GM12874 (cell line): ENCODE results near the gene PDZK1IP1.
A peak's percentile ranks its signal among the peaks of the same experiment; 100 is the strongest.

ENCODE experiments used
- CTCF ChIP-seq: IDR thresholded peaks from 2 replicates; pipeline ENCODE4 v1.5.1; 2011; ENCODE audit warnings: low read depth, mild to moderate bottlenecking, control low read depth, low read length, moderate library complexity; ENCODE audit not compliant: insufficient read depth

Gene PDZK1IP1

GRCh38 chr1:47205918-47206317 lies 16.1 kb upstream of the PDZK1IP1 start:
- TF ChIP-seq CTCF = no peak

- TF ChIP-seq CTCF = no peak
Observed at GRCh38 chr1:47201179-47201578, 11.3 kb upstream of the PDZK1IP1 start.

GRCh38 chr1:47198214-47198613 lies 8.4 kb upstream of the PDZK1IP1 start:
- no peak for TF ChIP-seq CTCF

- TF ChIP-seq CTCF = no peak
Observed at GRCh38 chr1:47196622-47197021, 6.8 kb upstream of the PDZK1IP1 start.

- no peak for TF ChIP-seq CTCF
Observed at GRCh38 chr1:47194311-47194710, 4.5 kb upstream of the PDZK1IP1 start.

- TF ChIP-seq CTCF = peak; percentile 97
Observed at GRCh38 chr1:47192458-47193384, 2.9 kb upstream of the PDZK1IP1 start.

- TF ChIP-seq CTCF = no peak
Observed at GRCh38 chr1:47191940-47192457, 2.2 kb upstream of the PDZK1IP1 start.
